GM21423 (cell line): Measurements from ENCODE around the gene GTF3C5.
"Not testable (repeated sequence)": the region's sequence is repeated elsewhere in the genome, so short reads cannot be mapped to it uniquely, and the experiment has no call there.

Source experiments
- ATAC-seq: cut with Tn5 transposase; IDR thresholded peaks from one replicate; pipeline ENCODE4 v1.9.1; 2021; ENCODE audit warnings: mild to moderate bottlenecking, moderate library complexity; ENCODE audit not compliant: unreplicated experiment

GTF3C5 gene

GRCh38 chr9:133067006-133067405 lies 36.2 kb downstream of the GTF3C5 start:
- no peak for ATAC-seq

GRCh38 chr9:133067813-133068212 lies 37.0 kb downstream of the GTF3C5 start:
- ATAC-seq = no peak

GRCh38 chr9:133068431-133068830 lies 37.6 kb downstream of the GTF3C5 start:
- not testable (repeated sequence) for ATAC-seq

- not testable (repeated sequence) for ATAC-seq
These were observed 39.7 kb downstream of the GTF3C5 start for GRCh38 chr9:133070500-133070961.

- not testable (repeated sequence) for ATAC-seq
These were observed 40.2 kb downstream of the GTF3C5 start for GRCh38 chr9:133070985-133071384.

GRCh38 chr9:133071484-133072150 lies 40.8 kb downstream of the GTF3C5 start:
- ATAC-seq = no peak

- not testable (repeated sequence) for ATAC-seq
These were observed 41.4 kb downstream of the GTF3C5 start for GRCh38 chr9:133072210-133072609.

- ATAC-seq = no peak
These were observed 42.6 kb downstream of the GTF3C5 start for GRCh38 chr9:133073086-133074014.

- ATAC-seq = no peak
These were observed 43.4 kb downstream of the GTF3C5 start for GRCh38 chr9:133074111-133074651.

- ATAC-seq = no peak
These were observed 45.3 kb downstream of the GTF3C5 start for GRCh38 chr9:133075925-133076630.

GRCh38 chr9:133076691-133077090 lies 45.9 kb downstream of the GTF3C5 start:
- ATAC-seq = no peak

GRCh38 chr9:133078486-133078885 lies 47.7 kb downstream of the GTF3C5 start:
- no peak for ATAC-seq

- ATAC-seq = no peak
These were observed 49.4 kb downstream of the GTF3C5 start for GRCh38 chr9:133080161-133080560.

GRCh38 chr9:133080786-133081779 lies 50.3 kb downstream of the GTF3C5 start:
- not testable (repeated sequence) for ATAC-seq

- not testable (repeated sequence) for ATAC-seq
These were observed 51.3 kb downstream of the GTF3C5 start for GRCh38 chr9:133081957-133082644.

- not testable (repeated sequence) for ATAC-seq
These were observed 52.9 kb downstream of the GTF3C5 start for GRCh38 chr9:133083688-133084087.

GRCh38 chr9:133086212-133086860 lies 55.5 kb downstream of the GTF3C5 start:
- not testable (repeated sequence) for ATAC-seq

GRCh38 chr9:133086894-133087293 lies 56.1 kb downstream of the GTF3C5 start:
- no peak for ATAC-seq
